HL-60 (cell line): ENCODE data around the gene CIDEC.

ENCODE experiments used
- GABPA ChIP-seq: IDR thresholded peaks from 2 replicates; pipeline ENCODE4 v1.6.1; 2012; ENCODE audit warnings: low read depth
- POLR2AphosphoS5 ChIP-seq: IDR thresholded peaks from 2 replicates; pipeline ENCODE4 v1.6.1; 2012; ENCODE audit warnings: low read depth
- TF ChIP-seq, protein P1 (sequence below): IDR thresholded peaks from one replicate; pipeline ENCODE4 v1.5.1; 2011; ENCODE audit warnings: low read length, control low read depth, inconsistent platforms; ENCODE audit not compliant: insufficient read depth

DNA sequence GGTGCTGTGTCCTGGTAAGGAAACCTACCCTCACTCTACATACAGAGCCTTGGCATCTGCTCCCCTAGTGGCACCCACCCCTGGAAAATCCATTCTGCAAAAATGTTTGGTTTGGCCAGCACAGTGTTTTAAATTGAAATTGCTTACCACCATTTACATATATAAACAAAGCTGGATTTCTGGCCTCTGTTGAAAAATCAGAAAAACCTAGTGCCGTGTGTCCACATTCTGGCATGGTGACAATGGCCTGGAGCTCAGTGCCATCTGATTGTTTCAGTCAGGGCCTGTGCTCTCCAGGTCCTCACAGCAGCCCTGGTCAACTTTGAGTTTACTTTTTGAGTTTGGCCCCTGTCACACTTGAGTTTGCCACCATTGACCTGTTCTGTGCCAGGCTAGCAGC, 34.0 kb upstream of the CIDEC start:
- TF ChIP-seq, protein P1, sequence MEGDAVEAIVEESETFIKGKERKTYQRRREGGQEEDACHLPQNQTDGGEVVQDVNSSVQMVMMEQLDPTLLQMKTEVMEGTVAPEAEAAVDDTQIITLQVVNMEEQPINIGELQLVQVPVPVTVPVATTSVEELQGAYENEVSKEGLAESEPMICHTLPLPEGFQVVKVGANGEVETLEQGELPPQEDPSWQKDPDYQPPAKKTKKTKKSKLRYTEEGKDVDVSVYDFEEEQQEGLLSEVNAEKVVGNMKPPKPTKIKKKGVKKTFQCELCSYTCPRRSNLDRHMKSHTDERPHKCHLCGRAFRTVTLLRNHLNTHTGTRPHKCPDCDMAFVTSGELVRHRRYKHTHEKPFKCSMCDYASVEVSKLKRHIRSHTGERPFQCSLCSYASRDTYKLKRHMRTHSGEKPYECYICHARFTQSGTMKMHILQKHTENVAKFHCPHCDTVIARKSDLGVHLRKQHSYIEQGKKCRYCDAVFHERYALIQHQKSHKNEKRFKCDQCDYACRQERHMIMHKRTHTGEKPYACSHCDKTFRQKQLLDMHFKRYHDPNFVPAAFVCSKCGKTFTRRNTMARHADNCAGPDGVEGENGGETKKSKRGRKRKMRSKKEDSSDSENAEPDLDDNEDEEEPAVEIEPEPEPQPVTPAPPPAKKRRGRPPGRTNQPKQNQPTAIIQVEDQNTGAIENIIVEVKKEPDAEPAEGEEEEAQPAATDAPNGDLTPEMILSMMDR = no peak
- TF ChIP-seq POLR2AphosphoS5 (no peak), GABPA (no peak)
